CD4-positive, alpha-beta T cell treated with Interleukin-17A for 4 hours (primary cell): ENCODE data around the gene OXNAD1.

Experiments
- DNase-seq: peaks from one replicate; pipeline ENCODE4 v3.0.0-alpha.2; 2020; ENCODE audit warnings: mixed read lengths

The OXNAD1 gene

GRCh38 chr3:16247282-16248061, 17.5 kb upstream of the OXNAD1 start:
- peak; percentile 83 for DNase-seq

- DNase-seq, result no peak
Measured at GRCh38 chr3:16248556-16248955, 16.5 kb upstream of the OXNAD1 start.

GRCh38 chr3:16249336-16249735, 15.7 kb upstream of the OXNAD1 start:
- peak; percentile 24 for DNase-seq

- no peak for DNase-seq
Measured at GRCh38 chr3:16249886-16250285, 15.1 kb upstream of the OXNAD1 start.

GRCh38 chr3:16251316-16252085, 13.5 kb upstream of the OXNAD1 start:
- no peak for DNase-seq

GRCh38 chr3:16252243-16252978, 12.6 kb upstream of the OXNAD1 start:
- no peak for DNase-seq

- DNase-seq, result no peak
Measured at GRCh38 chr3:16252988-16253387, 12.0 kb upstream of the OXNAD1 start.

- DNase-seq, result no peak
Measured at GRCh38 chr3:16253601-16254000, 11.4 kb upstream of the OXNAD1 start.

- no peak for DNase-seq
Measured at GRCh38 chr3:16254916-16255315, 10.1 kb upstream of the OXNAD1 start.

GRCh38 chr3:16255326-16255725, 9.7 kb upstream of the OXNAD1 start:
- no peak for DNase-seq

GRCh38 chr3:16255726-16256125, 9.3 kb upstream of the OXNAD1 start:
- no peak for DNase-seq

GRCh38 chr3:16257309-16257708, 7.7 kb upstream of the OXNAD1 start:
- DNase-seq, result no peak

- no peak for DNase-seq
Measured at GRCh38 chr3:16258177-16258576, 6.8 kb upstream of the OXNAD1 start.

GRCh38 chr3:16258866-16259265, 6.1 kb upstream of the OXNAD1 start:
- no peak for DNase-seq

GRCh38 chr3:16260046-16260445, 5.0 kb upstream of the OXNAD1 start:
- DNase-seq, result no peak

- DNase-seq, result no peak
Measured at GRCh38 chr3:16262174-16262573, 2.8 kb upstream of the OXNAD1 start.

GRCh38 chr3:16264174-16264707, 771 bp upstream of the OXNAD1 start:
- no peak for DNase-seq

GRCh38 chr3:16265455-16265786, 409 bp downstream of the OXNAD1 start:
- no peak for DNase-seq

- DNase-seq, result no peak
Measured at GRCh38 chr3:16266714-16267113, 1.7 kb downstream of the OXNAD1 start.

GRCh38 chr3:16270855-16271254, 5.8 kb downstream of the OXNAD1 start:
- no peak for DNase-seq

- DNase-seq, result no peak
Measured at GRCh38 chr3:16272588-16272987, 7.6 kb downstream of the OXNAD1 start.

GRCh38 chr3:16273867-16274266, 8.9 kb downstream of the OXNAD1 start:
- no peak for DNase-seq

GRCh38 chr3:16277471-16277870, 12.5 kb downstream of the OXNAD1 start:
- no peak for DNase-seq
